HepG2 (cell line): ENCODE data around the gene PANK2. TPM values are rescaled to one million over a fixed set of nuclear protein-coding genes. Genes with fewer than 3 reads are reported as not detected.

Experiments used
- DNMT1 ChIP-seq: sonication (generic); formaldehyde crosslinking; IDR thresholded peaks from 2 replicates; pipeline ENCODE4 v1.5.1; 2020; ENCODE audit warnings: mild to moderate bottlenecking, missing genetic modification reagents
- ELK4 ChIP-seq: sonication (generic); formaldehyde crosslinking; IDR thresholded peaks from 2 replicates; pipeline ENCODE4 v1.9.0; 2021; ENCODE audit warnings: missing genetic modification reagents, borderline replicate concordance
- GPN1 ChIP-seq: sonication (generic); formaldehyde crosslinking; IDR thresholded peaks from 2 replicates; pipeline ENCODE4 v1.5.1; 2020; ENCODE audit warnings: missing genetic modification reagents, borderline replicate concordance
- GTF2F1 ChIP-seq: fragments of 150-350 bp; IDR thresholded peaks from 2 replicates; pipeline ENCODE4 v1.6.1; 2014; ENCODE audit warnings: low read length
- IRF9 ChIP-seq: sonication (generic); formaldehyde crosslinking; IDR thresholded peaks from 2 replicates; pipeline ENCODE4 v1.8.0; 2022; ENCODE audit warnings: missing genetic modification reagents, mild to moderate bottlenecking, borderline replicate concordance
- MEF2D ChIP-seq: sonication (generic); formaldehyde crosslinking; IDR thresholded peaks from 2 replicates; pipeline ENCODE4 v1.5.1; 2020; ENCODE audit warnings: mild to moderate bottlenecking, missing genetic modification reagents
- NRL ChIP-seq: sonication (generic); formaldehyde crosslinking; IDR thresholded peaks from 2 replicates; pipeline ENCODE4 v1.5.0; 2020; ENCODE audit warnings: missing genetic modification reagents, mild to moderate bottlenecking, moderate library complexity, borderline replicate concordance
- PAF1 ChIP-seq: IDR thresholded peaks from 2 replicates; pipeline ENCODE4 v1.6.1; 2016; ENCODE audit warnings: missing genetic modification reagents, missing compliant biosample characterization
- PAWR ChIP-seq: sonication (generic); formaldehyde crosslinking; IDR thresholded peaks from 2 replicates; pipeline ENCODE4 v1.4.0; 2020; ENCODE audit warnings: missing genetic modification reagents, mild to moderate bottlenecking, borderline replicate concordance
- POGZ ChIP-seq: sonication (generic); formaldehyde crosslinking; IDR thresholded peaks from 2 replicates; pipeline ENCODE4 v1.4.0; 2020; ENCODE audit warnings: mild to moderate bottlenecking, missing genetic modification reagents
- RCOR2 ChIP-seq: IDR thresholded peaks from 2 replicates; pipeline ENCODE4 v1.6.1; 2016; ENCODE audit warnings: missing biosample characterization, missing genetic modification reagents
- RFXAP ChIP-seq: sonication (generic); formaldehyde crosslinking; IDR thresholded peaks from 2 replicates; pipeline ENCODE4 v1.4.0; 2020; ENCODE audit warnings: missing genetic modification reagents, borderline replicate concordance
- SAP130 ChIP-seq: IDR thresholded peaks from 2 replicates; pipeline ENCODE4 v1.6.1; 2016; ENCODE audit warnings: low read depth
- ZNF20 ChIP-seq: sonication (generic); formaldehyde crosslinking; IDR thresholded peaks from 2 replicates; pipeline ENCODE4 v1.4.0; 2020; ENCODE audit warnings: mild to moderate bottlenecking, moderate library complexity, missing genetic modification reagents
- ZNF234 ChIP-seq: sonication (generic); formaldehyde crosslinking; conservative IDR thresholded peaks from 2 replicates; pipeline ENCODE4 v1.5.1; 2020; ENCODE audit warnings: mild to moderate bottlenecking, missing genetic modification reagents
- ZNF382 ChIP-seq: sonication (generic); formaldehyde crosslinking; IDR thresholded peaks from 2 replicates; pipeline ENCODE4 v1.5.0; 2020; ENCODE audit warnings: missing genetic modification reagents, mild to moderate bottlenecking, borderline replicate concordance
- ZNF512 ChIP-seq: sonication (generic); formaldehyde crosslinking; IDR thresholded peaks from 2 replicates; pipeline ENCODE4 v1.4.0; 2020; ENCODE audit warnings: mild to moderate bottlenecking, missing genetic modification reagents
- ZNF652 ChIP-seq: IDR thresholded peaks from 2 replicates; pipeline ENCODE4 v1.6.1; 2016; ENCODE audit warnings: low read depth, borderline replicate concordance
- ZNF724P ChIP-seq: sonication (generic); formaldehyde crosslinking; IDR thresholded peaks from 2 replicates; pipeline ENCODE4 v1.8.0; 2022; ENCODE audit warnings: missing genetic modification reagents, borderline replicate concordance
- ZNF790 ChIP-seq: sonication (generic); formaldehyde crosslinking; IDR thresholded peaks from 2 replicates; pipeline ENCODE4 v1.8.0; 2022; ENCODE audit warnings: missing genetic modification reagents, mild to moderate bottlenecking, borderline replicate concordance
- ZSCAN12 ChIP-seq: sonication (generic); formaldehyde crosslinking; IDR thresholded peaks from 2 replicates; pipeline ENCODE4 v1.9.0; 2021; ENCODE audit warnings: mild to moderate bottlenecking, missing genetic modification reagents
- polyA plus RNA-seq, 8 experiments: library from polyadenylated mRNA; depleted of rRNA in 3 of 8; stranded (reverse) in 7 of 8; unstranded in 1 of 8; fragments of >200 nt; fragmentation: Illumina TruSeq in 4 of 8; extraction: Trizol in 4 of 8; gene quantifications; 2 replicates each; pipeline versions ENCODE4 v1.2.1 to v1.2.3, GENCODE V29; 2011 to 2016; ENCODE audit warnings: low read depth in 4 of 8, missing spikeins in 1 of 8, mixed read lengths in 1 of 8; ENCODE audit not compliant: insufficient read depth in 1 of 8
- total RNA-seq, 5 experiments: library from RNA; depleted of rRNA; stranded (reverse); fragments of >200 nt; fragmentation: Illumina TruSeq; extraction: Trizol; gene quantifications; 2 replicates each; pipeline ENCODE4 v1.2.3, GENCODE V29; 2016; ENCODE audit warnings: low read depth in 1 of 5
- TF ChIP-seq, protein P1 (sequence below): sonication (generic); formaldehyde crosslinking; IDR thresholded peaks from 2 replicates; pipeline ENCODE4 v1.4.0; 2020; ENCODE audit warnings: missing genetic modification reagents
- TF ChIP-seq, protein P2 (sequence below), 2 experiments: fragments of 450-650 bp in 1 of 2; sonication (generic) in 1 of 2; formaldehyde crosslinking; IDR thresholded peaks; 2 replicates each; pipeline versions ENCODE4 v1.5.0 to v1.8.0; 2020 to 2022; ENCODE audit warnings: mild to moderate bottlenecking in 1 of 2, missing genetic modification reagents in 1 of 2

Gene PANK2
- total and polyA plus RNA-seq, 2 of the 13 experiments (the other 11 are each of a cell fraction or from before 2014, with no cell fraction given) = 39.2 to 123 TPM

- TF ChIP-seq ZNF234 (CRISPR knock-in tag) (0 out of 2 replicates have a peak, but pooled peaks have one; percentile 1), PAWR (no peak), MEF2D (no peak), ZNF512 (CRISPR knock-in tag) (no peak), ZNF652 (CRISPR knock-in tag) (no peak), ELK4 (no peak), RCOR2 (CRISPR knock-in tag) (no peak), SAP130 (CRISPR knock-in tag) (no peak), PAF1 (CRISPR knock-in tag) (peak; percentile 90; the same call in 1 of the 2 replicates), ZSCAN12 (CRISPR knock-in tag) (no peak), DNMT1 (CRISPR knock-in tag) (0 out of 2 replicates have a peak, but pooled peaks have one; percentile 44), ZNF20 (CRISPR knock-in tag) (no peak; the same call in 1 of the 2 replicates), GTF2F1 (no peak), ZNF382 (CRISPR knock-in tag) (no peak), ZNF724P (CRISPR knock-in tag) (0 out of 2 replicates have a peak, but pooled peaks have one; percentile 20), GPN1 (no peak), RFXAP (no peak), ZNF790 (CRISPR knock-in tag) (no peak), NRL (0 out of 2 replicates have a peak, but pooled peaks have one; percentile 24), POGZ (CRISPR knock-in tag) (no peak), IRF9 (CRISPR knock-in tag) (no peak)
- TF ChIP-seq, protein P1, sequence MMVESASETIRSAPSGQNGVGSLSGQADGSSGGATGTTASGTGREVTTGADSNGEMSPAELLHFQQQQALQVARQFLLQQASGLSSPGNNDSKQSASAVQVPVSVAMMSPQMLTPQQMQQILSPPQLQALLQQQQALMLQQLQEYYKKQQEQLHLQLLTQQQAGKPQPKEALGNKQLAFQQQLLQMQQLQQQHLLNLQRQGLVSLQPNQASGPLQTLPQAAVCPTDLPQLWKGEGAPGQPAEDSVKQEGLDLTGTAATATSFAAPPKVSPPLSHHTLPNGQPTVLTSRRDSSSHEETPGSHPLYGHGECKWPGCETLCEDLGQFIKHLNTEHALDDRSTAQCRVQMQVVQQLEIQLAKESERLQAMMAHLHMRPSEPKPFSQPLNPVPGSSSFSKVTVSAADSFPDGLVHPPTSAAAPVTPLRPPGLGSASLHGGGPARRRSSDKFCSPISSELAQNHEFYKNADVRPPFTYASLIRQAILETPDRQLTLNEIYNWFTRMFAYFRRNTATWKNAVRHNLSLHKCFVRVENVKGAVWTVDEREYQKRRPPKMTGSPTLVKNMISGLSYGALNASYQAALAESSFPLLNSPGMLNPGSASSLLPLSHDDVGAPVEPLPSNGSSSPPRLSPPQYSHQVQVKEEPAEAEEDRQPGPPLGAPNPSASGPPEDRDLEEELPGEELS (CRISPR knock-in tag) = no peak
- TF ChIP-seq, protein P2, sequence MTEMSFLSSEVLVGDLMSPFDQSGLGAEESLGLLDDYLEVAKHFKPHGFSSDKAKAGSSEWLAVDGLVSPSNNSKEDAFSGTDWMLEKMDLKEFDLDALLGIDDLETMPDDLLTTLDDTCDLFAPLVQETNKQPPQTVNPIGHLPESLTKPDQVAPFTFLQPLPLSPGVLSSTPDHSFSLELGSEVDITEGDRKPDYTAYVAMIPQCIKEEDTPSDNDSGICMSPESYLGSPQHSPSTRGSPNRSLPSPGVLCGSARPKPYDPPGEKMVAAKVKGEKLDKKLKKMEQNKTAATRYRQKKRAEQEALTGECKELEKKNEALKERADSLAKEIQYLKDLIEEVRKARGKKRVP (CRISPR knock-in tag; IDR thresholded peaks at IDR 0.05) = no peak
Observed at GRCh38 chr20:3927486-3928291, 38.5 kb downstream of the PANK2 start (continued).
